Stimulated activated naive CD4-positive, alpha-beta T cell treated with Interleukin-2 at 50 U/mL for 16 hours (primary cell): ENCODE data around the gene FARP1.

Experiments
- DNase-seq: peaks from one replicate; lab custom pipeline; 2025; lab: John Stamatoyannopoulos, UW

Gene FARP1

GRCh38 chr13:98308086-98308911 is 165.4 kb downstream of the FARP1 start:
- no peak for DNase-seq

GRCh38 chr13:98309569-98310335 is 166.9 kb downstream of the FARP1 start:
- no peak for DNase-seq

- DNase-seq, result no peak
Observed at GRCh38 chr13:98310485-98311199, 167.7 kb downstream of the FARP1 start.

GRCh38 chr13:98311200-98311548 is 168.3 kb downstream of the FARP1 start:
- no peak for DNase-seq

GRCh38 chr13:98312606-98313005 is 169.7 kb downstream of the FARP1 start:
- DNase-seq, result no peak

- DNase-seq, result no peak
Observed at GRCh38 chr13:98313023-98313921, 170.4 kb downstream of the FARP1 start.

- no peak for DNase-seq
Observed at GRCh38 chr13:98313922-98314292, 171.0 kb downstream of the FARP1 start.

GRCh38 chr13:98315466-98315865 is 172.6 kb downstream of the FARP1 start:
- no peak for DNase-seq

- DNase-seq, result no peak
Observed at GRCh38 chr13:98315902-98316301, 173.0 kb downstream of the FARP1 start.

GRCh38 chr13:98317573-98318171 is 174.8 kb downstream of the FARP1 start:
- no peak for DNase-seq

GRCh38 chr13:98318263-98318878 is 175.5 kb downstream of the FARP1 start:
- no peak for DNase-seq

- no peak for DNase-seq
Observed at GRCh38 chr13:98320561-98321105, 177.7 kb downstream of the FARP1 start.

- DNase-seq, result no peak
Observed at GRCh38 chr13:98321395-98321794, 178.5 kb downstream of the FARP1 start.

GRCh38 chr13:98322091-98322718 is 179.3 kb downstream of the FARP1 start:
- DNase-seq, result no peak

GRCh38 chr13:98324105-98324504 is 181.2 kb downstream of the FARP1 start:
- no peak for DNase-seq

GRCh38 chr13:98325724-98326123 is 182.8 kb downstream of the FARP1 start:
- no peak for DNase-seq

- no peak for DNase-seq
Observed at GRCh38 chr13:98326291-98326690, 183.4 kb downstream of the FARP1 start.

- DNase-seq, result no peak
Observed at GRCh38 chr13:98327371-98328270, 184.7 kb downstream of the FARP1 start.

- no peak for DNase-seq
Observed at GRCh38 chr13:98328511-98328910, 185.6 kb downstream of the FARP1 start.
